H1 (cell line): Measurements from ENCODE around the gene LRRTM4. TPM values are rescaled to one million over a fixed set of nuclear protein-coding genes. Genes with fewer than 3 reads are reported as not detected.

Experiments
- BCL11A ChIP-seq, 2 experiments: IDR thresholded peaks; one replicate each; pipeline ENCODE4 v1.6.1; 2011; ENCODE audit warnings: low read depth in 2 of 2, low read length in 2 of 2, mild to moderate bottlenecking in 2 of 2
- CBX8 ChIP-seq: fragments of 300-800, 300-1000 bp; sonication (generic); IDR thresholded peaks from 2 replicates; pipeline ENCODE4 v1.7.1; 2016; ENCODE audit warnings: low read depth, low read length, borderline replicate concordance
- CTBP2 ChIP-seq: IDR thresholded peaks from 2 replicates; pipeline ENCODE4 v1.7.0; 2011; ENCODE audit warnings: borderline replicate concordance, mild to moderate bottlenecking, moderate library complexity, mixed read lengths, low read length; ENCODE audit not compliant: insufficient read depth, insufficient read length
- MAX ChIP-seq: IDR thresholded peaks from 2 replicates; pipeline ENCODE4 v1.6.1; 2012; ENCODE audit warnings: inconsistent platforms
- RFX5 ChIP-seq: IDR thresholded peaks from 2 replicates; pipeline ENCODE4 v1.6.1; 2011; ENCODE audit warnings: low read depth, low read length, improper control_type of control experiment, borderline replicate concordance
- SIX5 ChIP-seq: IDR thresholded peaks from 2 replicates; pipeline ENCODE4 v1.6.1; 2011; ENCODE audit warnings: mild to moderate bottlenecking, low read depth, low read length
- polyA plus RNA-seq, 7 experiments: library from polyadenylated mRNA; depleted of rRNA in 3 of 7; stranded (reverse) in 5 of 7; unstranded in 2 of 7; fragments of >200 nt in 5 of 7; fragments of 200-250 nt in 2 of 7; gene quantifications; 1 replicate in 5 of 7; 2 replicates in 1 of 7; 4 replicates in 1 of 7; pipeline versions ENCODE4 v1.2.1 to v1.2.3, GENCODE V29; 2011 to 2013; ENCODE audit warnings: missing spikeins in 2 of 7, mixed read lengths in 2 of 7
- total RNA-seq: library from RNA; stranded (reverse); fragmentation: NEBNext Ultra II Directional; extraction: Animal tissue kit (Norgen Biotek cat#: 25700); gene quantifications from 2 replicates; pipeline ENCODE4 v1.2.1, GENCODE V29; 2021

Gene LRRTM4
- total and polyA plus RNA-seq, 2 of the 8 experiments (the other 6 are each of a cell fraction or from before 2014, with no cell fraction given), result 3.6 to 9.5 TPM

DNA sequence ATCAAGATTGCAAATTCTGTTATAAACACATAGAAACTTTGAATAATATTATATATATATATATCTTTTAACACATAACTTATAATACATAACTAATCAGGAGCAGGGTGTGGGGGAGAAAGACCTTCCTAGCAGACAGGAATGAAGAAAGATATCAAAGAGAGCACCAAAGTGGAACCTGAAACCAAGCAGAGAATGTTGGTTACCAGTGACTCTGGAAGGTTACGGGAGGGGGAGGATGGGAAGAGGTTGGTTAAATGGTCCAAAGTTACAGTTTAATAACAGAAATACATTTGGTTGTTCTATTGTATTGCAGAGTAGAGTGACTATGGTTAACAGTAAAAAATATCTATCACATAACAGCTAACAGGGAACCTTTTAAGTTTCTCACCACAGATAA lies 366.7 kb downstream of the LRRTM4 start (continued):
- TF ChIP-seq MAX (no peak), SIX5 (no peak), BCL11A (IDR thresholded peaks at IDR 0.05; ENCODE audit: low read depth in 2 of 2, low read length in 2 of 2) (no peak), CBX8 (no peak), RFX5 (no peak), CTBP2 (no peak)
- TF ChIP-seq, all 59 proteins: peak for 0
